Naive B cell (primary cell): ENCODE results near the gene ARFGAP2. TPM values are rescaled to one million over a fixed set of nuclear protein-coding genes. Genes with fewer than 3 reads are reported as not detected.
A peak's percentile ranks its signal among the peaks of the same experiment; 100 is the strongest.
"Not testable (repeated sequence)": the region's sequence is repeated elsewhere in the genome, so short reads cannot be mapped to it uniquely, and the experiment has no call there.

Source experiments
- ATAC-seq, 2 donors: fragments of 150-1000 bp; cut with Tn5 transposase; 2 replicates each; pipeline ENCODE4 v1.10.0; 2021; ENCODE audit warnings: low read depth in 2 of 2, mild to moderate bottlenecking in 2 of 2, moderate library complexity in 2 of 2
- DNase-seq: peaks from one replicate; pipeline ENCODE4 v3.0.0; 2022
- H3K27ac Mint-ChIP-seq, 6 donors: one replicate each; pipeline ENCODE4 v1.8.0; 2020 to 2022; ENCODE audit warnings: mild to moderate bottlenecking in 6 of 6, mixed read lengths in 6 of 6, moderate library complexity in 5 of 6, inconsistent platforms in 2 of 6
- H3K27me3 Mint-ChIP-seq, 3 donors: one replicate each; pipeline ENCODE4 v1.8.0; 2021 to 2022; ENCODE audit warnings: mixed read lengths in 3 of 3, mild to moderate bottlenecking in 1 of 3
- H3K36me3 Mint-ChIP-seq, 2 donors: one replicate each; pipeline ENCODE4 v1.8.0; 2020 to 2022; ENCODE audit warnings: mixed read lengths in 2 of 2, inconsistent platforms in 1 of 2, mild to moderate bottlenecking in 1 of 2
- H3K4me1 Mint-ChIP-seq, 3 donors: one replicate each; pipeline ENCODE4 v1.8.0; 2020 to 2022; ENCODE audit warnings: mixed read lengths in 3 of 3, inconsistent platforms in 1 of 3, mild to moderate bottlenecking in 1 of 3, moderate library complexity in 1 of 3
- H3K4me3 Mint-ChIP-seq, 8 donors: one replicate each; pipeline ENCODE4 v1.8.0; 2020 to 2022; ENCODE audit warnings: mild to moderate bottlenecking in 8 of 8, mixed read lengths in 8 of 8, moderate library complexity in 8 of 8, inconsistent platforms in 2 of 8
- H3K9me3 Mint-ChIP-seq, 7 donors: one replicate each; pipeline ENCODE4 v1.8.0; 2020 to 2022; ENCODE audit warnings: mixed read lengths in 7 of 7, mild to moderate bottlenecking in 5 of 7, inconsistent platforms in 2 of 7, moderate library complexity in 1 of 7
- polyA plus RNA-seq, 6 donors: library from polyadenylated mRNA; unstranded; fragments of 300-500 nt; fragmentation: Illumina TruSeq; gene quantifications; one replicate each; pipeline ENCODE4 v1.2.3, GENCODE V29; 2021; ENCODE audit warnings: low read depth in 6 of 6

ARFGAP2 gene
- polyA plus RNA-seq, 6 donors from 2014 or later, result 87.2 to 127 (median 100) TPM

- Mint-ChIP-seq H3K4me1 (no peaks in the 10 kb centered on the region), H3K27ac (no peak overlapping the region), H3K36me3 (no peaks in the 10 kb centered on the region), H3K27me3 (no peaks in the 10 kb centered on the region), H3K4me3 (no peak overlapping the region), H3K9me3 (no peaks in the 10 kb centered on the region)
- no peak for ATAC-seq
- no peak for DNase-seq
Observed at GRCh38 chr11:47123094-47123493, 53.6 kb downstream of the ARFGAP2 start.

- Mint-ChIP-seq H3K4me1 (no peaks in the 10 kb centered on the region), H3K36me3 (no peaks in the 10 kb centered on the region), H3K4me3 (no peak overlapping the region), H3K27ac (peak overlapping the region in 1 of 6 donors; percentile 27), H3K9me3 (no peaks in the 10 kb centered on the region), H3K27me3 (no peaks in the 10 kb centered on the region)
- no peak for ATAC-seq
- no peak for DNase-seq
Observed at GRCh38 chr11:47121731-47122130, 54.9 kb downstream of the ARFGAP2 start.

- H3K27ac Mint-ChIP-seq, result no peak overlapping the region
- no peak for ATAC-seq
- no peaks in the 10 kb centered on the region for H3K27me3 Mint-ChIP-seq
- no peak overlapping the region for H3K4me3 Mint-ChIP-seq
- no peaks in the 10 kb centered on the region for H3K36me3 Mint-ChIP-seq
- peaks cover 0 to 2% (median 0%) of the 10 kb centered on the region in 3 donors for H3K4me1 Mint-ChIP-seq
- no peaks in the 10 kb centered on the region for H3K9me3 Mint-ChIP-seq
- no peak for DNase-seq
Observed at GRCh38 chr11:47121056-47121455, 55.6 kb downstream of the ARFGAP2 start.

GRCh38 chr11:47118958-47119688, 57.6 kb downstream of the ARFGAP2 start:
- not testable (repeated sequence) for H3K27ac Mint-ChIP-seq, H3K4me1 Mint-ChIP-seq, H3K27me3 Mint-ChIP-seq, DNase-seq, H3K9me3 Mint-ChIP-seq, H3K4me3 Mint-ChIP-seq, ATAC-seq, H3K36me3 Mint-ChIP-seq

Other genes with a start within 250 kb of the ARFGAP2 start
- gene CSTPP1, start 240.1 kb downstream of the ARFGAP2 start, polyA plus RNA-seq, result 10 to 100 TPM; 16.8 to 34.9 (median 18.7) TPM
- gene PACSIN3, start 9.6 kb upstream of the ARFGAP2 start, polyA plus RNA-seq, result under 1 TPM in 2 of 6 donors, not detected in 4; 0.41 to 0.49 TPM
- gene DDB2, start 38.1 kb upstream of the ARFGAP2 start, polyA plus RNA-seq, result 10 to 100 TPM in 5 of 6 donors, 1 to 10 TPM in 1; 6.5 to 25.3 (median 22.9) TPM
- 1 to 10 TPM in 5 of 6 donors, not detected in 1; 1.6 to 8.1 (median 2.2) TPM for gene ACP2, start 71.9 kb upstream of the ARFGAP2 start, polyA plus RNA-seq
- 10 to 100 TPM in 1 of 6 donors, 1 to 10 TPM in 5; 3.2 to 12.5 (median 5.2) TPM for gene NR1H3, start 81.1 kb upstream of the ARFGAP2 start, polyA plus RNA-seq
- 10 to 100 TPM; 12.1 to 24.8 (median 16.4) TPM for gene MADD, start 93.3 kb upstream of the ARFGAP2 start, polyA plus RNA-seq
- gene MYBPC3, start 175.8 kb upstream of the ARFGAP2 start, polyA plus RNA-seq, result not detected
- 10 to 100 TPM; 42.8 to 74.6 (median 51.7) TPM for gene SPI1, start 201.7 kb upstream of the ARFGAP2 start, polyA plus RNA-seq
- gene SLC39A13, start 231.7 kb upstream of the ARFGAP2 start, polyA plus RNA-seq, result 10 to 100 TPM in 5 of 6 donors, 1 to 10 TPM in 1; 7.5 to 21.9 (median 17.2) TPM
- gene PSMC3, start 249.6 kb upstream of the ARFGAP2 start, polyA plus RNA-seq, result 100 to 1,000 TPM in 2 of 6 donors, 10 to 100 TPM in 4; 78.6 to 109 (median 95.1) TPM